Measurements from ENCODE around the gene LDHAL6B. TPM values are rescaled to one million over a fixed set of nuclear protein-coding genes. Genes with fewer than 3 reads are reported as not detected.

Gene LDHAL6B
- total RNA-seq, 2 experiments from 2014 or later, result not detected

GRCh38 chr15:59165726-59166125 is 40.9 kb upstream of the LDHAL6B start:
- DNase-seq, result no peak
- no peaks in the 10 kb centered on the region for H3K9me3 Mint-ChIP-seq
- H3K27ac Mint-ChIP-seq, result no peak overlapping the region
- POLR2A ChIA-PET, result no interaction called here
- Histone ChIP-seq H3K36me3 (ENCODE audit: insufficient read depth, low read length) (no peaks in the 10 kb centered on the region), H3K4me1 (ENCODE audit: insufficient read depth, low read length) (no peaks in the 10 kb centered on the region), H3K27me3 (ENCODE audit: control insufficient read depth in 1 of 2, insufficient read depth in 2 of 2, low read length in 2 of 2) (no peaks in the 10 kb centered on the region), H3K9me3 (ENCODE audit: control insufficient read depth in 1 of 2, insufficient read depth in 1 of 2, low read length in 2 of 2) (no peaks in the 10 kb centered on the region), H3K27ac (ENCODE audit: low read depth in 1 of 2, low read length in 2 of 2) (no peak overlapping the region), H3K4me3 (ENCODE audit: low read length) (no peak overlapping the region)
- ATAC-seq (ENCODE audit: poor library complexity), result no peak
- intact Hi-C loops (cut with DNase I, micrococcal nuclease), result no loop called here
- CTCF ChIA-PET, result no interaction called here
- H3K4me3 Mint-ChIP-seq, result no peak overlapping the region
- TF ChIP-seq CTCF (IDR thresholded peaks at IDR 0.05), result no peak
- H3K4me1 Mint-ChIP-seq (ENCODE audit: low read depth), result no peaks in the 10 kb centered on the region
- no peaks in the 10 kb centered on the region for H3K36me3 Mint-ChIP-seq (ENCODE audit: low read depth)
- H3K27me3 Mint-ChIP-seq, result no peaks in the 10 kb centered on the region

- Mint-ChIP-seq H3K27me3 (no peaks in the 10 kb centered on the region), H3K27ac (no peak overlapping the region), H3K36me3 (ENCODE audit: low read depth) (no peaks in the 10 kb centered on the region), H3K4me1 (ENCODE audit: low read depth) (no peaks in the 10 kb centered on the region), H3K4me3 (no peak overlapping the region), H3K9me3 (no peaks in the 10 kb centered on the region)
- no peak for TF ChIP-seq CTCF (IDR thresholded peaks at IDR 0.05)
- Histone ChIP-seq H3K27ac (ENCODE audit: low read depth in 1 of 2, low read length in 2 of 2) (no peak overlapping the region), H3K27me3 (ENCODE audit: control insufficient read depth in 1 of 2, insufficient read depth in 2 of 2, low read length in 2 of 2) (no peaks in the 10 kb centered on the region), H3K4me3 (ENCODE audit: low read length) (no peak overlapping the region), H3K4me1 (ENCODE audit: insufficient read depth, low read length) (no peaks in the 10 kb centered on the region), H3K9me3 (ENCODE audit: control insufficient read depth in 1 of 2, insufficient read depth in 1 of 2, low read length in 2 of 2) (no peaks in the 10 kb centered on the region), H3K36me3 (ENCODE audit: insufficient read depth, low read length) (no peaks in the 10 kb centered on the region)
- intact Hi-C loops (cut with DNase I, micrococcal nuclease), result no loop called here
- POLR2A ChIA-PET, result no interaction called here
- CTCF ChIA-PET, result no interaction called here
- DNase-seq, result no peak
- no peak for ATAC-seq (ENCODE audit: poor library complexity)
These were observed 40.5 kb upstream of the LDHAL6B start for GRCh38 chr15:59166166-59166565.

- intact Hi-C loops (cut with DNase I, micrococcal nuclease), result no loop called here
- DNase-seq (no peak), ATAC-seq (ENCODE audit: poor library complexity) (no peak)
- no peaks in the 10 kb centered on the region for H3K27me3 ChIP-seq (ENCODE audit: control insufficient read depth in 1 of 2, insufficient read depth in 2 of 2, low read length in 2 of 2)
- H3K4me3 ChIP-seq (ENCODE audit: low read length), result no peak overlapping the region
- no peaks in the 10 kb centered on the region for H3K9me3 Mint-ChIP-seq
- H3K4me3 Mint-ChIP-seq, result no peak overlapping the region
- H3K36me3 ChIP-seq (ENCODE audit: insufficient read depth, low read length), result no peaks in the 10 kb centered on the region
- no peaks in the 10 kb centered on the region for H3K36me3 Mint-ChIP-seq (ENCODE audit: low read depth)
- H3K27ac ChIP-seq (ENCODE audit: low read depth in 1 of 2, low read length in 2 of 2), result no peak overlapping the region
- H3K4me1 Mint-ChIP-seq (ENCODE audit: low read depth), result no peaks in the 10 kb centered on the region
- H3K27me3 Mint-ChIP-seq, result no peaks in the 10 kb centered on the region
- ChIA-PET POLR2A (no interaction called here), CTCF (no interaction called here)
- H3K4me1 ChIP-seq (ENCODE audit: insufficient read depth, low read length), result no peaks in the 10 kb centered on the region
- no peaks in the 10 kb centered on the region for H3K9me3 ChIP-seq (ENCODE audit: control insufficient read depth in 1 of 2, insufficient read depth in 1 of 2, low read length in 2 of 2)
- no peak for TF ChIP-seq CTCF (IDR thresholded peaks at IDR 0.05)
- no peak overlapping the region for H3K27ac Mint-ChIP-seq
These were observed 39.9 kb upstream of the LDHAL6B start for GRCh38 chr15:59166601-59167265.
